ENCODE results near the gene SPATA22. TPM values are rescaled to one million over a fixed set of nuclear protein-coding genes. Genes with fewer than 3 reads are reported as not detected.
A peak's percentile ranks its signal among the peaks of the same experiment; 100 is the strongest.
"Not testable (repeated sequence)": the region's sequence is repeated elsewhere in the genome, so short reads cannot be mapped to it uniquely, and the experiment has no call there.

Gene SPATA22
- 1 to 10 TPM in 1 of 5 donors, under 1 TPM in 1, not detected in 3; 0.43 to 1.1 TPM for polyA plus RNA-seq (ENCODE audit: insufficient read depth in 1 of 5, insufficient read length in 5 of 5, low replicate concordance in 1 of 5)
- long read RNA-seq, donor 1: 0 reads
- long read RNA-seq, donor 2: 0 reads
- long read RNA-seq, donor 3: 0 reads
- long read RNA-seq, donor 4, partial matches to known transcripts: 57 of 57 reads
- long read RNA-seq, donor 4, other reads (novel, unspliced or antisense): 0 of 57 reads
- long read RNA-seq, donor 5, partial matches to known transcripts: 79 of 79 reads
- long read RNA-seq, donor 5, other reads (novel, unspliced or antisense): 0 of 79 reads
- long read RNA-seq, donor 6, partial matches to known transcripts: 40 of 40 reads
- long read RNA-seq, donor 6, other reads (novel, unspliced or antisense): 0 of 40 reads
- long read RNA-seq, donor 7, partial matches to known transcripts: 35 of 35 reads
- long read RNA-seq, donor 7, other reads (novel, unspliced or antisense): 0 of 35 reads
- long read RNA-seq, donor 8: 0 reads

GRCh38 chr17:3471599-3471998 is at the start of gene SPATA22:
TSS of gene SPATA22 (minus strand) at chr17:3471819. CDS start at chr17:3469325, 2,494 bp downstream.
- DNase-seq: no peak

GRCh38 chr17:3519472-3519871 is 47.9 kb upstream of the SPATA22 start:
- not testable (repeated sequence) for DNase-seq

GRCh38 chr17:3514873-3515272 is 43.3 kb upstream of the SPATA22 start:
- no peak for DNase-seq

GRCh38 chr17:3514167-3514566 is 42.5 kb upstream of the SPATA22 start:
- DNase-seq: not testable (repeated sequence)

GRCh38 chr17:3513305-3514035 is 41.9 kb upstream of the SPATA22 start:
- no peak for DNase-seq

- no peak for DNase-seq
These were observed 41.0 kb upstream of the SPATA22 start for GRCh38 chr17:3512505-3513171.

GRCh38 chr17:3511852-3512504 is 40.4 kb upstream of the SPATA22 start:
- no peak for DNase-seq

GRCh38 chr17:3510090-3510489 is 38.5 kb upstream of the SPATA22 start:
- DNase-seq: no peak

- DNase-seq: no peak
These were observed 36.2 kb upstream of the SPATA22 start for GRCh38 chr17:3507869-3508268.

- no peak for DNase-seq
These were observed 35.5 kb upstream of the SPATA22 start for GRCh38 chr17:3507071-3507470.

GRCh38 chr17:3506054-3506453 is 34.4 kb upstream of the SPATA22 start:
- DNase-seq: no peak

GRCh38 chr17:3505008-3505407 is 33.4 kb upstream of the SPATA22 start:
- no peak for DNase-seq

GRCh38 chr17:3503285-3503684 is 31.7 kb upstream of the SPATA22 start:
- no peak for DNase-seq

- peak in 1 of 2 donors; percentile 24 for DNase-seq
These were observed 30.8 kb upstream of the SPATA22 start for GRCh38 chr17:3502466-3502865.

GRCh38 chr17:3501344-3501743 is 29.7 kb upstream of the SPATA22 start:
- no peak for DNase-seq

- no peak for DNase-seq
These were observed 25.5 kb upstream of the SPATA22 start for GRCh38 chr17:3497101-3497500.

GRCh38 chr17:3485481-3486068 is 14.0 kb upstream of the SPATA22 start:
- DNase-seq: no peak

- no peak for DNase-seq
These were observed 11.2 kb upstream of the SPATA22 start for GRCh38 chr17:3482852-3483251.

- DNase-seq: no peak
These were observed 8.4 kb upstream of the SPATA22 start for GRCh38 chr17:3479988-3480387.

GRCh38 chr17:3475812-3476610 is 4.4 kb upstream of the SPATA22 start, which contains the start of gene ASPA:
TSS of gene ASPA (plus strand) at chr17:3475997. CDS start at chr17:3476160, 163 bp downstream.
- DNase-seq: peak; percentile 44 to 70
